Measurements from ENCODE around the gene TGFBR2.

DNA sequence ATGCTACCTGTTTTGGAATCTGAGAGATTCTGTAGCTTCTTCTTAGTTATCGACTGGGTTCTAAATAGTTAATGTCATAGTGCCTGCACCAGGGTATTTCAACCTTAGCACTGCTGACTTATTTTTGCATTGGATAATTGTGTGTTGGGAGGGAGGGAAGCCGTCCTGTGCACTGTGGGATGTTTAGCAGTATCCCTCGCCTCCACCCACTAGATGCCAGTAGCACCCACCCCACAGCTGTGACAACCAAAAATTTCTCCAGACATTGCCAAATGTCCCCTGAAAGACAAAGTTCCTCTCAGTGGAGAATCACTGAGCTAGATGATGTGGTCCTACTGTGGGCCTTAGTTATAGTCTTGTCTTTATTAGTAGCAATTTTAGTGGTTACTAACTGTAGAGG lies 88.3 kb downstream of the TGFBR2 start:
- TF ChIP-seq CTCF (conservative IDR thresholded peaks at IDR 0.05; ENCODE audit: low read depth in 2 of 2) (no peak), ZNF114 (CRISPR knock-in tag; IDR thresholded peaks at IDR 0.05) (no peak), EZH2 (IDR thresholded peaks at IDR 0.05; ENCODE audit: low read depth, unreplicated experiment) (no peak), POLR2AphosphoS5 (IDR thresholded peaks at IDR 0.05; ENCODE audit: low read depth) (no peak)
- TF ChIP-seq, protein P1, sequence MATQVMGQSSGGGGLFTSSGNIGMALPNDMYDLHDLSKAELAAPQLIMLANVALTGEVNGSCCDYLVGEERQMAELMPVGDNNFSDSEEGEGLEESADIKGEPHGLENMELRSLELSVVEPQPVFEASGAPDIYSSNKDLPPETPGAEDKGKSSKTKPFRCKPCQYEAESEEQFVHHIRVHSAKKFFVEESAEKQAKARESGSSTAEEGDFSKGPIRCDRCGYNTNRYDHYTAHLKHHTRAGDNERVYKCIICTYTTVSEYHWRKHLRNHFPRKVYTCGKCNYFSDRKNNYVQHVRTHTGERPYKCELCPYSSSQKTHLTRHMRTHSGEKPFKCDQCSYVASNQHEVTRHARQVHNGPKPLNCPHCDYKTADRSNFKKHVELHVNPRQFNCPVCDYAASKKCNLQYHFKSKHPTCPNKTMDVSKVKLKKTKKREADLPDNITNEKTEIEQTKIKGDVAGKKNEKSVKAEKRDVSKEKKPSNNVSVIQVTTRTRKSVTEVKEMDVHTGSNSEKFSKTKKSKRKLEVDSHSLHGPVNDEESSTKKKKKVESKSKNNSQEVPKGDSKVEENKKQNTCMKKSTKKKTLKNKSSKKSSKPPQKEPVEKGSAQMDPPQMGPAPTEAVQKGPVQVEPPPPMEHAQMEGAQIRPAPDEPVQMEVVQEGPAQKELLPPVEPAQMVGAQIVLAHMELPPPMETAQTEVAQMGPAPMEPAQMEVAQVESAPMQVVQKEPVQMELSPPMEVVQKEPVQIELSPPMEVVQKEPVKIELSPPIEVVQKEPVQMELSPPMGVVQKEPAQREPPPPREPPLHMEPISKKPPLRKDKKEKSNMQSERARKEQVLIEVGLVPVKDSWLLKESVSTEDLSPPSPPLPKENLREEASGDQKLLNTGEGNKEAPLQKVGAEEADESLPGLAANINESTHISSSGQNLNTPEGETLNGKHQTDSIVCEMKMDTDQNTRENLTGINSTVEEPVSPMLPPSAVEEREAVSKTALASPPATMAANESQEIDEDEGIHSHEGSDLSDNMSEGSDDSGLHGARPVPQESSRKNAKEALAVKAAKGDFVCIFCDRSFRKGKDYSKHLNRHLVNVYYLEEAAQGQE (IDR thresholded peaks at IDR 0.05; ENCODE audit: unreplicated experiment): no peak

All from GM23338 (cell line).